Panc1 (cell line): ENCODE results near the gene RASL11B. TPM values are rescaled to one million over a fixed set of nuclear protein-coding genes. Genes with fewer than 3 reads are reported as not detected.

Experiments used
- ATAC-seq: fragments of 200-7000 bp; cut with Tn5 transposase; 2 replicates; pipeline ENCODE4 v1.9.1; 2020; ENCODE audit warnings: mild to moderate bottlenecking, moderate library complexity
- BruUV-seq: library from RNA; stranded (reverse); fragments of 400-500 nt; replicated peaks from 2 replicates; lab custom pipeline; 2021; lab: Mats Ljungman, UMichigan
- CTCF ChIA-PET: fragments of 300-600 bp; sonication (Branson Sonifier 250); formaldehyde crosslinking; loops from one replicate; lab custom pipeline; 2022; ENCODE audit warnings: antibody characterized with exemption; lab: Charles Lee
- POLR2A ChIA-PET: fragments of 300-600 bp; sonication (Branson Sonifier 250); formaldehyde crosslinking; loops from one replicate; lab custom pipeline; 2022; ENCODE audit warnings: antibody characterized with exemption; lab: Charles Lee
- DNase-seq: peaks from one replicate; pipeline ENCODE4 v3.0.0-alpha.2; 2010; ENCODE audit warnings: low read depth, low spot score
- H3K27ac ChIP-seq: 2 replicates; pipeline ENCODE4 v1.5.1; 2011; ENCODE audit warnings: mild to moderate bottlenecking, low read length, inconsistent platforms
- H3K27me3 ChIP-seq: fragments of 200-500 bp; sonication (Bioruptor generic); 2 replicates; pipeline ENCODE4 v1.6.0; 2014; ENCODE audit warnings: low read length, inconsistent platforms; ENCODE audit not compliant: control insufficient read depth, insufficient read depth
- H3K36me3 ChIP-seq: fragments of 200-500 bp; sonication (Bioruptor generic); 2 replicates; pipeline ENCODE4 v1.5.1; 2014; ENCODE audit warnings: inconsistent platforms, mild to moderate bottlenecking, low read length, moderate library complexity; ENCODE audit not compliant: control insufficient read depth, insufficient read depth
- H3K4me1 ChIP-seq: 2 replicates; pipeline ENCODE4 v1.5.1; 2011; ENCODE audit warnings: inconsistent platforms, mild to moderate bottlenecking, low read length, moderate library complexity; ENCODE audit not compliant: control insufficient read depth, insufficient read depth
- H3K4me3 ChIP-seq, 2 experiments: 2 replicates each; pipeline ENCODE4 v1.5.1; 2011 to 2012; ENCODE audit warnings: low read depth in 2 of 2, low read length in 2 of 2, mild to moderate bottlenecking in 2 of 2, inconsistent platforms in 1 of 2, moderate library complexity in 1 of 2
- H3K9me3 ChIP-seq: fragments of 200-500 bp; sonication (Bioruptor generic); 2 replicates; pipeline ENCODE4 v1.5.1; 2014; ENCODE audit warnings: low read depth, mild to moderate bottlenecking, inconsistent platforms, low read length, moderate library complexity; ENCODE audit not compliant: control insufficient read depth, insufficient read depth
- POLR2AphosphoS5 ChIP-seq: IDR thresholded peaks from 2 replicates; pipeline ENCODE4 v1.6.1; 2012; ENCODE audit warnings: mild to moderate bottlenecking, low read depth, low read length, moderate library complexity
- REST ChIP-seq, 2 experiments: IDR thresholded peaks; 2 replicates each; pipeline ENCODE4 v1.6.1; 2011 to 2012; ENCODE audit warnings: low read depth in 2 of 2, control low read depth in 1 of 2, low read length in 1 of 2, mild to moderate bottlenecking in 1 of 2, moderate library complexity in 1 of 2; ENCODE audit not compliant: insufficient read depth in 1 of 2
- in situ Hi-C: cut with HindIII; loops from 2 replicates; pipeline ENCODE4 v1.10.0; 2016; ENCODE audit warnings: low sequenced_read_pairs, low pct_unique_long_range_greater_than_20kb
- intact Hi-C: fragments of 100-400 bp; cut with micrococcal nuclease; formaldehyde crosslinking; loops from one replicate; pipeline ENCODE4 v1.10.0; 2022; ENCODE audit not compliant: unreplicated experiment
- total RNA-seq: library from RNA; stranded (reverse); gene quantifications from one replicate; pipeline ENCODE4 v1.2.1, GENCODE V29; 2021; ENCODE audit not compliant: unreplicated experiment

Gene RASL11B
- total RNA-seq, 1 experiment from 2014 or later, result 0.21 TPM

GRCh38 chr4:52915730-52916300 is 53.7 kb downstream of the RASL11B start:
- ATAC-seq (no peak), DNase-seq (no peak)
- Histone ChIP-seq H3K27ac (no peak overlapping the region), H3K4me3 (no peak overlapping the region), H3K36me3 (no peaks in the 10 kb centered on the region), H3K27me3 (no peaks in the 10 kb centered on the region), H3K4me1 (no peaks in the 10 kb centered on the region), H3K9me3 (no peaks in the 10 kb centered on the region)
- no peak for TF ChIP-seq POLR2AphosphoS5
- TF ChIP-seq REST (IDR thresholded peaks at IDR 0.05; ENCODE audit: insufficient read depth in 1 of 2, low read depth in 2 of 2, low read length in 1 of 2), result no peak
- POLR2A ChIA-PET, result no interaction called here
- in situ Hi-C loops (no loop called here), intact Hi-C loops (no loop called here)
- BruUV-seq, result no TSS peak
- CTCF ChIA-PET, result no interaction called here

Other genes with a start within 250 kb of the RASL11B start
- 15.5 TPM for gene USP46, start 203.0 kb upstream of the RASL11B start, total RNA-seq
- 0.67 TPM for gene ERVMER34-1, start 110.9 kb upstream of the RASL11B start, total RNA-seq